Activated naive CD8-positive, alpha-beta T cell (primary cell): Measurements from ENCODE around the gene MYOCD.

ENCODE experiments used
- H3K27ac Mint-ChIP-seq: one replicate; pipeline ENCODE4 v1.8.0; 2021; ENCODE audit warnings: mixed read lengths
- H3K27me3 Mint-ChIP-seq: one replicate; pipeline ENCODE4 v1.8.0; 2021; ENCODE audit warnings: mixed read lengths
- H3K36me3 Mint-ChIP-seq: one replicate; pipeline ENCODE4 v1.8.0; 2021; ENCODE audit warnings: mixed read lengths
- H3K4me1 Mint-ChIP-seq: one replicate; pipeline ENCODE4 v1.8.0; 2021; ENCODE audit warnings: low read depth, mixed read lengths
- H3K4me3 Mint-ChIP-seq: one replicate; pipeline ENCODE4 v1.8.0; 2021; ENCODE audit warnings: mild to moderate bottlenecking, mixed read lengths
- H3K9me3 Mint-ChIP-seq: one replicate; pipeline ENCODE4 v1.8.0; 2021; ENCODE audit warnings: low read depth, mixed read lengths

The MYOCD gene, protein sequence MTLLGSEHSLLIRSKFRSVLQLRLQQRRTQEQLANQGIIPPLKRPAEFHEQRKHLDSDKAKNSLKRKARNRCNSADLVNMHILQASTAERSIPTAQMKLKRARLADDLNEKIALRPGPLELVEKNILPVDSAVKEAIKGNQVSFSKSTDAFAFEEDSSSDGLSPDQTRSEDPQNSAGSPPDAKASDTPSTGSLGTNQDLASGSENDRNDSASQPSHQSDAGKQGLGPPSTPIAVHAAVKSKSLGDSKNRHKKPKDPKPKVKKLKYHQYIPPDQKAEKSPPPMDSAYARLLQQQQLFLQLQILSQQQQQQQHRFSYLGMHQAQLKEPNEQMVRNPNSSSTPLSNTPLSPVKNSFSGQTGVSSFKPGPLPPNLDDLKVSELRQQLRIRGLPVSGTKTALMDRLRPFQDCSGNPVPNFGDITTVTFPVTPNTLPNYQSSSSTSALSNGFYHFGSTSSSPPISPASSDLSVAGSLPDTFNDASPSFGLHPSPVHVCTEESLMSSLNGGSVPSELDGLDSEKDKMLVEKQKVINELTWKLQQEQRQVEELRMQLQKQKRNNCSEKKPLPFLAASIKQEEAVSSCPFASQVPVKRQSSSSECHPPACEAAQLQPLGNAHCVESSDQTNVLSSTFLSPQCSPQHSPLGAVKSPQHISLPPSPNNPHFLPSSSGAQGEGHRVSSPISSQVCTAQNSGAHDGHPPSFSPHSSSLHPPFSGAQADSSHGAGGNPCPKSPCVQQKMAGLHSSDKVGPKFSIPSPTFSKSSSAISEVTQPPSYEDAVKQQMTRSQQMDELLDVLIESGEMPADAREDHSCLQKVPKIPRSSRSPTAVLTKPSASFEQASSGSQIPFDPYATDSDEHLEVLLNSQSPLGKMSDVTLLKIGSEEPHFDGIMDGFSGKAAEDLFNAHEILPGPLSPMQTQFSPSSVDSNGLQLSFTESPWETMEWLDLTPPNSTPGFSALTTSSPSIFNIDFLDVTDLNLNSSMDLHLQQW

GRCh38 chr17:12665263-12666210, at the start of gene MYOCD:
Gene MYOCD (plus strand): TSS chr17:12665890. CDS start chr17:12666189, 299 bp downstream.
- Mint-ChIP-seq H3K4me1 (peaks cover 4% of the 10 kb centered on the region), H3K27me3 (peaks cover 20% of the 10 kb centered on the region), H3K9me3 (no peaks in the 10 kb centered on the region), H3K27ac (no peak within 1 kb of the TSS), H3K36me3 (no peaks in the 10 kb centered on the region), H3K4me3 (no peak within 1 kb of the TSS)

DNA sequence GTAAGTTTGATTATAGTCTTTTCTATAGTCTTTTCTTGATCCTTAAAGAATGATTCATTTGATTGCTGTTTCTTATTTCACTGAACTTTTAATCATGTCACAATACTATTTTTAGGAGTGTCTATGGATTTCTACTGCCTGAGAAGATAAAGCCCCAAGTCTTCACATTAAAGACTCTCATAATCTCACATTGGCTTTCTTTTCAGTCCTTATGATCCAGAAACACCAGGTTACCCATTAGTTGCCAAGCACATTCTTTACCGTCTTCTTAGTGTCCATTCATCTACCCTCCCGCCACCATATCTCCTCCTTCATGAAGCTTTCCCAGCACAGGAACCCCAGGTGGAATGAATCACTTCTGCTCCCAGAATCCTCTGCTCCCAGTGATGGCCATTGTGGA, 49.5 kb upstream of the MYOCD start:
- Mint-ChIP-seq H3K9me3 (peaks cover 5% of the 10 kb centered on the region), H3K27ac (no peak overlapping the region), H3K27me3 (no peaks in the 10 kb centered on the region), H3K36me3 (no peaks in the 10 kb centered on the region), H3K4me1 (no peaks in the 10 kb centered on the region), H3K4me3 (no peak overlapping the region)

GRCh38 chr17:12618557-12618956, 47.1 kb upstream of the MYOCD start:
- no peaks in the 10 kb centered on the region for H3K4me1 Mint-ChIP-seq
- H3K4me3 Mint-ChIP-seq: no peak overlapping the region
- H3K9me3 Mint-ChIP-seq: peaks cover 5% of the 10 kb centered on the region
- no peaks in the 10 kb centered on the region for H3K27me3 Mint-ChIP-seq
- no peak overlapping the region for H3K27ac Mint-ChIP-seq
- no peaks in the 10 kb centered on the region for H3K36me3 Mint-ChIP-seq

DNA sequence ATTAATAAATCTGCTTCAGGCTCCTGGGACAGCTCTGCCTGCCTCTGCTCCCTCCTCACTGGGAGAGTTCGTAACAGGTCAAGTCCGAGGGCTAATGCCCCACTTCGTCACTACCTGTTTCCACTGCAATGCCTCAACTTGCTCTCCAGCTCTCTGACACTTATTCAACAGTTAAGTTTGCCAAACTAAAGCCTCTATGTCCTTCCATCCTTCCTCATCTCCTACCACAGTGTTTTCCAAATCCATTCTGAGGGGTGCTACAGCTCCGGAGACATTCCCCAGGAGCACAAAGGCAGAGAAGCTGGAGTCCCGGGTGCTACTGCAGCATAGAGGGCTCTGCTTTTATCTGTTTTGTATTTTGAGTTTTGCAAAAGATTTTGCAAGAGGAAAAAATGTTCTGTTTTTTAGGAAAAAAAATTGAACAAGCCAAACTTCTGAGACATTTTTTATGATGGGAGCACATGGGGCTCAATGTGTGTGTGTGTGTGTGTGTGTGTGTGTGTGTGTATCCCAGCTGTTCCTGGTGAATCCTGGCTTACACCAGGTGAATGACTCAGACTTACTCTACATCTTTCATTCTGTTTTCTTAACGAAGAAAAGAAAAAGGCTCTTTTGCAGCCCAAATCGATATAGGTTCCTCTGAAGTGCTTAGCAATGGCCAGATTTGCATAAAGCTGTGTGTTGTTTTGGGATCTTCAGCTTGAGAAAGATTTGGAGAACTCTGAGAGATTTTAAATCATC, 46.1 kb upstream of the MYOCD start:
- no peaks in the 10 kb centered on the region for H3K36me3 Mint-ChIP-seq
- no peaks in the 10 kb centered on the region for H3K27me3 Mint-ChIP-seq
- H3K4me1 Mint-ChIP-seq: no peaks in the 10 kb centered on the region
- H3K9me3 Mint-ChIP-seq: peaks cover 5% of the 10 kb centered on the region
- no peak overlapping the region for H3K4me3 Mint-ChIP-seq
- H3K27ac Mint-ChIP-seq: no peak overlapping the region

- Mint-ChIP-seq H3K27ac (no peak overlapping the region), H3K4me3 (no peak overlapping the region), H3K27me3 (no peaks in the 10 kb centered on the region), H3K9me3 (peaks cover 5% of the 10 kb centered on the region), H3K36me3 (no peaks in the 10 kb centered on the region), H3K4me1 (no peaks in the 10 kb centered on the region)
These were observed 45.4 kb upstream of the MYOCD start for GRCh38 chr17:12620200-12620720.

DNA sequence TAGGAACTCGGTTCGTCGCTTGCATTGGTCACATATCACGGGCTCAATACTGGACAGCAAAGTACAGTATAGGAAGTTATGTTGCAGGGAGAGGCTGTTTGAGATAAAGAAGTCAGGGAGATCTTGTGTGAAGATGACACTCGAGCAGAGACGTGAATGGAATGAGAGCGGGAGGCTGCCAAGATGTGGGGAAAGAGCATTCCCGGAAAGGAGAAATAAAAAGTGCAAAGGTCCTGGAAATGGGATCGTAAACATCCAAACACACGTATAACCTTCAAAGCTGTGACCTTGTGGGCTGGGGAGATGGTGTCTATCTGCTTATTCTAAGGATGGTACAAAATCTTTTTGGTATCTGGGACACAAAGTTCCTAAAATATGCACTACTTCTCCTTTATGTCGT, 43.0 kb upstream of the MYOCD start:
- Mint-ChIP-seq H3K4me1 (no peaks in the 10 kb centered on the region), H3K9me3 (peaks cover 5% of the 10 kb centered on the region), H3K27ac (no peak overlapping the region), H3K27me3 (no peaks in the 10 kb centered on the region), H3K4me3 (no peak overlapping the region), H3K36me3 (no peaks in the 10 kb centered on the region)

DNA sequence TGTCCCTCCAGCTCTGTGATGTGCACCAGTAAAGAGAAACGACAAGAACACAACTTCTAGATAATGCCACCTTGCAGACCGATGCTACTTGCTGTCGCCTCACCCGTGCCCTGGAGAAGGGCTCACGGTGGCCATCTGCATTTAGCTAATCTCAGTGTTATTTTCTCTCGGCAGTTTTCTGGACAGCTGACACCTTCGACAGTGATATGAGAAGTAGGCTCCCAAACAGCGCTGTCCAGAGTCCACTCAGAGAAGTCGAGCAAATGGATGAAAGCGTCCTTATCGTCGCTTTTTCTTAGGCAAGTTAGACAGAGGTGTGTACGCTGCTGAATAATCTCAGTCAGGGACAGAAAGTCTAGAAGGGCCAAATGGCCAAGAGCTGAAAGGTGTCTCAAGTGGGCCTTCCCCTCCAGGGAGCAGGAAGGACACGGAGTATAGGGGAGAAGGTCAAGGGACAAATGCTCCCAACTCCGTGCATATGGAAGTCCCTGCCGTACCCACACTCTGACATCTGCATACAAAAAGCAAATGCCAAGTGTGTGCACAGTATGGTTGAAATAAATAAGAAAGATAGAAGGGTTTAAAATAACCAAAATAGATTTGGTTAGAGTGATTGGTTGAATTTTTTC, 42.4 kb upstream of the MYOCD start:
- Mint-ChIP-seq H3K4me1 (no peaks in the 10 kb centered on the region), H3K4me3 (no peak overlapping the region), H3K27me3 (no peaks in the 10 kb centered on the region), H3K9me3 (peaks cover 5% of the 10 kb centered on the region), H3K27ac (no peak overlapping the region), H3K36me3 (no peaks in the 10 kb centered on the region)

- H3K27me3 Mint-ChIP-seq: no peaks in the 10 kb centered on the region
- H3K36me3 Mint-ChIP-seq: no peaks in the 10 kb centered on the region
- no peaks in the 10 kb centered on the region for H3K4me1 Mint-ChIP-seq
- H3K27ac Mint-ChIP-seq: no peak overlapping the region
- H3K4me3 Mint-ChIP-seq: no peak overlapping the region
- peaks cover 5% of the 10 kb centered on the region for H3K9me3 Mint-ChIP-seq
These were observed 41.5 kb upstream of the MYOCD start for GRCh38 chr17:12624211-12624610.

DNA sequence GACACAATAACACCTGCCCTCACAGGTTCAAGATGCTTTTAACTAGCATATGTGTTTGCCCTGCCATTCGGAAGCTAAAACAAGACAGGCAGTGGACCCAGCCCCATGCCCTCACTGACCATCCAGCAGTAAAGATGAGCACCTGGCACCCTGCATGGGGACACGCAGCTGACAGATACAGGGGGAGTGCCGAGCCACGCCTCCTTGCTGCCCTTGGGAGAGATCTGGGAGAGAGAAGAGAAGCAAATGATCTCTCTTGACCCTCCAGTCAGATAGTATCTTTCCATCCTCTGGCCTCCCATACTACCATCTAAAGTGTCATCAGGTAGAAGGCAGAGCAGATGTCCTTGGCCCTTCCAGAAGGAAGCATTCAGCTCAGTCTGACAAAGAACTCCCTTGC, 40.6 kb upstream of the MYOCD start:
- no peaks in the 10 kb centered on the region for H3K4me1 Mint-ChIP-seq
- H3K27ac Mint-ChIP-seq: no peak overlapping the region
- no peak overlapping the region for H3K4me3 Mint-ChIP-seq
- H3K27me3 Mint-ChIP-seq: no peaks in the 10 kb centered on the region
- H3K9me3 Mint-ChIP-seq: peaks cover 5% of the 10 kb centered on the region
- H3K36me3 Mint-ChIP-seq: no peaks in the 10 kb centered on the region

GRCh38 chr17:12627177-12627629, 38.5 kb upstream of the MYOCD start:
- no peaks in the 10 kb centered on the region for H3K36me3 Mint-ChIP-seq
- H3K4me3 Mint-ChIP-seq: no peak overlapping the region
- no peaks in the 10 kb centered on the region for H3K27me3 Mint-ChIP-seq
- H3K4me1 Mint-ChIP-seq: no peaks in the 10 kb centered on the region
- H3K9me3 Mint-ChIP-seq: no peaks in the 10 kb centered on the region
- no peak overlapping the region for H3K27ac Mint-ChIP-seq

- H3K9me3 Mint-ChIP-seq: no peaks in the 10 kb centered on the region
- no peaks in the 10 kb centered on the region for H3K27me3 Mint-ChIP-seq
- H3K4me1 Mint-ChIP-seq: no peaks in the 10 kb centered on the region
- no peak overlapping the region for H3K4me3 Mint-ChIP-seq
- no peaks in the 10 kb centered on the region for H3K36me3 Mint-ChIP-seq
- no peak overlapping the region for H3K27ac Mint-ChIP-seq
These were observed 37.8 kb upstream of the MYOCD start for GRCh38 chr17:12627781-12628451.

DNA sequence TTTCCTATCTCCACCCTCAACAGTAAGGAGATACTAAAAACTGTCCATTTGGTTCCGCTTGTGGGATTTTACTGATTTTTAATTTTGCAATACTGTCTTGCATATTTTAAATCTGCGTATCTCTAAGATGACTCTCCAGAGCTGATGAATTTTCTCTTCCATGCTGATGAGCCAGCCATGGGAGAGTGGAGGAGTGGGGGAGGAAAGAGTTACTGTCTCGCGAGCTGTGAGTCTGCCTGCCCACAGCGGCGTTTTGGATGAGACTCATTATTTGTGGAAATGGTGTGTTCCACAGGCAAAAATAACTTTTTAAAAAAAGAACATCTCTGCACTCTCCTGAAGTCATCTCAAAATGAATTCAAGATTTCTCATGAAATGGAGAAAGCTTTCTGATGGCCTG, 34.6 kb upstream of the MYOCD start:
- no peaks in the 10 kb centered on the region for H3K9me3 Mint-ChIP-seq
- H3K27me3 Mint-ChIP-seq: peaks cover 2% of the 10 kb centered on the region
- no peaks in the 10 kb centered on the region for H3K36me3 Mint-ChIP-seq
- H3K27ac Mint-ChIP-seq: no peak overlapping the region
- H3K4me3 Mint-ChIP-seq: no peak overlapping the region
- H3K4me1 Mint-ChIP-seq: no peaks in the 10 kb centered on the region

- no peaks in the 10 kb centered on the region for H3K4me1 Mint-ChIP-seq
- no peak overlapping the region for H3K27ac Mint-ChIP-seq
- peaks cover 3% of the 10 kb centered on the region for H3K27me3 Mint-ChIP-seq
- H3K36me3 Mint-ChIP-seq: no peaks in the 10 kb centered on the region
- H3K9me3 Mint-ChIP-seq: no peaks in the 10 kb centered on the region
- no peak overlapping the region for H3K4me3 Mint-ChIP-seq
These were observed 32.9 kb upstream of the MYOCD start for GRCh38 chr17:12632785-12633184.
